ENCODE results near the gene ZNF750. TPM values are rescaled to one million over a fixed set of nuclear protein-coding genes. Genes with fewer than 3 reads are reported as not detected.

Gene ZNF750
- total RNA-seq, 1 experiment from 2014 or later = 0.14 TPM

DNA sequence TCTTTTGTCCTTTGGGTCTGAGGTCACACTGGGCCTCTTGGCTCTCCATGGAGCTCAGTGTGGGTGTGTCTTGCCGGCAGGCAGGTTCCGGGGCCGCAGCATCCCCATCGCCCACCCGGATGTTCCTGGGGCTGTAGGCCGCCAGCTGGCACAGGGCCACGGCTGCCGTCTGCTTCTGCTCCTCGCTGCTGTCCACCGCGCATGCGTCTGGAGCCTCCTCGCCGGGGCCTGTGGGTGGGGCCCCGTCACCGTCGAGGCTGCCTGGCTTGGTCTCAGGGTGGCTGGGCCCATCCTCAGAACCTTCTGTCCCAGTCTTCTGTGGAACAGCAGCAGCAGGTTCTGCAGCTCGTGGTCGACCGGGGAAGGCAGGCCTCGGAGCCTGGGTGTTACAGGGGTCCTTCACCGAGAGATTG lies 9.6 kb downstream of the ZNF750 start:
- H3K36me3 ChIP-seq (ENCODE audit: control insufficient read depth, insufficient read depth, low read length) = no peaks in the 10 kb centered on the region; the same call in 1 of the 2 replicates
- Mint-ChIP-seq H3K27me3 (ENCODE audit: insufficient read depth, unreplicated experiment) (no peaks in the 10 kb centered on the region), H3K36me3 (ENCODE audit: insufficient read depth, unreplicated experiment) (peaks cover 36% of the 10 kb centered on the region), H3K9me3 (ENCODE audit: unreplicated experiment) (no peaks in the 10 kb centered on the region), H3K4me1 (ENCODE audit: low read depth, unreplicated experiment) (no peaks in the 10 kb centered on the region), H3K4me3 (ENCODE audit: unreplicated experiment) (no peak overlapping the region), H3K27ac (ENCODE audit: unreplicated experiment) (no peak overlapping the region)
- intact Hi-C loops (cut with micrococcal nuclease; ENCODE audit: unreplicated experiment) = no loop called here
- CTCF ChIA-PET = no interaction called here
- no peak overlapping the region for H3K4me3 ChIP-seq (ENCODE audit: low read depth, low read length)
- TF ChIP-seq, protein P1, sequence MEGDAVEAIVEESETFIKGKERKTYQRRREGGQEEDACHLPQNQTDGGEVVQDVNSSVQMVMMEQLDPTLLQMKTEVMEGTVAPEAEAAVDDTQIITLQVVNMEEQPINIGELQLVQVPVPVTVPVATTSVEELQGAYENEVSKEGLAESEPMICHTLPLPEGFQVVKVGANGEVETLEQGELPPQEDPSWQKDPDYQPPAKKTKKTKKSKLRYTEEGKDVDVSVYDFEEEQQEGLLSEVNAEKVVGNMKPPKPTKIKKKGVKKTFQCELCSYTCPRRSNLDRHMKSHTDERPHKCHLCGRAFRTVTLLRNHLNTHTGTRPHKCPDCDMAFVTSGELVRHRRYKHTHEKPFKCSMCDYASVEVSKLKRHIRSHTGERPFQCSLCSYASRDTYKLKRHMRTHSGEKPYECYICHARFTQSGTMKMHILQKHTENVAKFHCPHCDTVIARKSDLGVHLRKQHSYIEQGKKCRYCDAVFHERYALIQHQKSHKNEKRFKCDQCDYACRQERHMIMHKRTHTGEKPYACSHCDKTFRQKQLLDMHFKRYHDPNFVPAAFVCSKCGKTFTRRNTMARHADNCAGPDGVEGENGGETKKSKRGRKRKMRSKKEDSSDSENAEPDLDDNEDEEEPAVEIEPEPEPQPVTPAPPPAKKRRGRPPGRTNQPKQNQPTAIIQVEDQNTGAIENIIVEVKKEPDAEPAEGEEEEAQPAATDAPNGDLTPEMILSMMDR (IDR thresholded peaks at IDR 0.05; ENCODE audit: insufficient read depth in 1 of 2, low read depth in 1 of 2, low read length in 1 of 2, severe bottlenecking in 1 of 2, unreplicated experiment in 1 of 2) = no peak
- no peaks in the 10 kb centered on the region for H3K27me3 ChIP-seq (replicated peaks; ENCODE audit: control insufficient read depth, insufficient read depth, low read length)
- DNase-seq = no peak
- POLR2A ChIA-PET = no interaction called here
- H3K4me1 ChIP-seq = no peaks in the 10 kb centered on the region
- no peaks in the 10 kb centered on the region for H3K9me3 ChIP-seq
- no TSS peak for BruUV-seq (replicated peaks)

- no TSS peak for BruUV-seq (replicated peaks)
- intact Hi-C loops (cut with micrococcal nuclease; ENCODE audit: unreplicated experiment) = no loop called here
- POLR2A ChIA-PET = no interaction called here
- TF ChIP-seq, protein P1 (IDR thresholded peaks at IDR 0.05; ENCODE audit: insufficient read depth in 1 of 2, low read depth in 1 of 2, low read length in 1 of 2, severe bottlenecking in 1 of 2, unreplicated experiment in 1 of 2) = no peak
- Mint-ChIP-seq H3K9me3 (ENCODE audit: unreplicated experiment) (no peaks in the 10 kb centered on the region), H3K27me3 (ENCODE audit: insufficient read depth, unreplicated experiment) (no peaks in the 10 kb centered on the region), H3K36me3 (ENCODE audit: insufficient read depth, unreplicated experiment) (peaks cover 36% of the 10 kb centered on the region), H3K4me1 (ENCODE audit: low read depth, unreplicated experiment) (no peaks in the 10 kb centered on the region), H3K27ac (ENCODE audit: unreplicated experiment) (no peak overlapping the region), H3K4me3 (ENCODE audit: unreplicated experiment) (no peak overlapping the region)
- no peak for DNase-seq
- Histone ChIP-seq H3K9me3 (no peaks in the 10 kb centered on the region), H3K4me3 (ENCODE audit: low read depth, low read length) (no peak overlapping the region), H3K36me3 (ENCODE audit: control insufficient read depth, insufficient read depth, low read length) (no peaks in the 10 kb centered on the region; the same call in 1 of the 2 replicates), H3K27me3 (replicated peaks; ENCODE audit: control insufficient read depth, insufficient read depth, low read length) (no peaks in the 10 kb centered on the region), H3K4me1 (no peaks in the 10 kb centered on the region)
- CTCF ChIA-PET = no interaction called here
These were observed 10.8 kb downstream of the ZNF750 start for GRCh38 chr17:82828875-82829487.

DNA sequence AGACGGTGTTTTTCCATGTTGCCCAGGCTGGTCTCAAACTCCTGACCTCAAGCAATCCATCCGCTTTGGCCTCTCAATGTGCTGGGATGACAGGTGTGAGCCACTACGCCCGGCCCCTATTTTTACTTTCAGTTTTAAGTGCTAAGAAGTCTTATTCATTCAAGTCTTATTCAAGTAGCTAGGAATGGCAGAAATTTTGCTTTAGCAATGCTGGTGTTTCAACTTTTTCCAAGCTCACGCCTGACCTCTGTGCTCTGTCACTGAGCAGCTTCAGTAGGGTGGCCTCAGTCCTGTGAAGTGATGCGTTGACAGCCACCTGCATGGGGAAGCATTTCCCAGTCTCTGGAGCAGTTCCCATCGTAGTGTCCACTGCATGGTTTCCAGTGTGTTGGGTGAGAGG lies 12.9 kb downstream of the ZNF750 start:
- CTCF ChIA-PET = no interaction called here
- H3K27me3 Mint-ChIP-seq (ENCODE audit: insufficient read depth, unreplicated experiment) = no peaks in the 10 kb centered on the region

More for the DNA sequence above, 12.9 kb downstream of the ZNF750 start:
- H3K36me3 ChIP-seq (ENCODE audit: control insufficient read depth, insufficient read depth, low read length) = no peaks in the 10 kb centered on the region; the same call in 1 of the 2 replicates
- Mint-ChIP-seq H3K9me3 (ENCODE audit: unreplicated experiment) (no peaks in the 10 kb centered on the region), H3K4me3 (ENCODE audit: unreplicated experiment) (no peak overlapping the region), H3K27ac (ENCODE audit: unreplicated experiment) (no peak overlapping the region), H3K36me3 (ENCODE audit: insufficient read depth, unreplicated experiment) (peaks cover 36% of the 10 kb centered on the region), H3K4me1 (ENCODE audit: low read depth, unreplicated experiment) (no peaks in the 10 kb centered on the region)
- POLR2A ChIA-PET = no interaction called here
- TF ChIP-seq, protein P1 (IDR thresholded peaks at IDR 0.05; ENCODE audit: insufficient read depth in 1 of 2, low read depth in 1 of 2, low read length in 1 of 2, severe bottlenecking in 1 of 2, unreplicated experiment in 1 of 2) = no peak
- DNase-seq = no peak
- intact Hi-C loops (cut with micrococcal nuclease; ENCODE audit: unreplicated experiment) = no loop called here
- no TSS peak for BruUV-seq (replicated peaks)
- H3K4me1 ChIP-seq = no peaks in the 10 kb centered on the region
- H3K4me3 ChIP-seq (ENCODE audit: low read depth, low read length) = no peak overlapping the region
- H3K27me3 ChIP-seq (replicated peaks; ENCODE audit: control insufficient read depth, insufficient read depth, low read length) = no peaks in the 10 kb centered on the region
- H3K9me3 ChIP-seq = no peaks in the 10 kb centered on the region
